CD4-positive, CD25-positive, alpha-beta regulatory T cell (primary cell): ENCODE data around the gene INAVA. TPM values are rescaled to one million over a fixed set of nuclear protein-coding genes. Genes with fewer than 3 reads are reported as not detected.
A peak's percentile ranks its signal among the peaks of the same experiment; 100 is the strongest.

ENCODE experiments used
- ATAC-seq, 2 donors: fragments of 150-1000 bp; cut with Tn5 transposase; one replicate each; pipeline ENCODE4 v1.10.0; 2021; ENCODE audit warnings: low read depth in 2 of 2, moderate number of reproducible peaks in 2 of 2, moderate library complexity in 1 of 2
- DNase-seq, 3 donors: peaks; one replicate each; pipeline versions ENCODE4 v3.0.0 to v3.0.0-alpha.2; 2012 to 2022; ENCODE audit warnings: mixed read lengths in 1 of 3
- H3K27ac ChIP-seq: one replicate; pipeline ENCODE4 v1.7.0; 2013; ENCODE audit warnings: mild to moderate bottlenecking, low read length; ENCODE audit not compliant: insufficient read depth, poor library complexity, severe bottlenecking
- H3K27me3 ChIP-seq: one replicate; pipeline ENCODE4 v1.7.0; 2013; ENCODE audit warnings: low read length; ENCODE audit not compliant: control insufficient read depth, insufficient read depth
- H3K36me3 ChIP-seq: one replicate; pipeline ENCODE4 v1.7.0; 2013; ENCODE audit warnings: mild to moderate bottlenecking, low read length, moderate library complexity; ENCODE audit not compliant: control insufficient read depth, insufficient read depth
- H3K4me1 ChIP-seq: 2 replicates; pipeline ENCODE4 v1.7.0; 2013; ENCODE audit warnings: mild to moderate bottlenecking, low read length; ENCODE audit not compliant: insufficient read depth, control insufficient read depth, poor library complexity, severe bottlenecking
- H3K4me3 ChIP-seq: one replicate; pipeline ENCODE4 v1.7.0; 2013; ENCODE audit warnings: low read depth, mild to moderate bottlenecking, low read length, moderate library complexity
- H3K9me3 ChIP-seq, 2 experiments: 1 replicate in 1 of 2; 2 replicates in 1 of 2; pipeline ENCODE4 v1.7.0; 2013; ENCODE audit warnings: low read length in 2 of 2, mild to moderate bottlenecking in 1 of 2, moderate library complexity in 1 of 2; ENCODE audit not compliant: control insufficient read depth in 2 of 2
- H3K27ac Mint-ChIP-seq, 3 donors: one replicate each; pipeline ENCODE4 v1.8.0; 2020 to 2022; ENCODE audit warnings: mild to moderate bottlenecking in 3 of 3, mixed read lengths in 3 of 3, moderate library complexity in 2 of 3
- H3K27me3 Mint-ChIP-seq: one replicate; pipeline ENCODE4 v1.8.0; 2022; ENCODE audit warnings: mild to moderate bottlenecking, mixed read lengths
- H3K36me3 Mint-ChIP-seq: one replicate; pipeline ENCODE4 v1.8.0; 2020; ENCODE audit warnings: mixed read lengths
- H3K4me1 Mint-ChIP-seq, 4 donors: one replicate each; pipeline ENCODE4 v1.8.0; 2020 to 2022; ENCODE audit warnings: mixed read lengths in 4 of 4, mild to moderate bottlenecking in 1 of 4
- H3K4me3 Mint-ChIP-seq, 4 donors: one replicate each; pipeline ENCODE4 v1.8.0; 2020 to 2022; ENCODE audit warnings: mild to moderate bottlenecking in 4 of 4, mixed read lengths in 4 of 4, moderate library complexity in 3 of 4
- H3K9me3 Mint-ChIP-seq, 7 donors: one replicate each; pipeline ENCODE4 v1.8.0; 2020 to 2022; ENCODE audit warnings: mixed read lengths in 7 of 7, mild to moderate bottlenecking in 3 of 7, moderate library complexity in 2 of 7
- polyA plus RNA-seq, 4 donors: library from polyadenylated mRNA; unstranded; fragments of 300-500 nt; fragmentation: Illumina TruSeq; gene quantifications; one replicate each; pipeline ENCODE4 v1.2.3, GENCODE V29; 2021
- total RNA-seq: library from RNA; stranded (reverse); gene quantifications from one replicate; pipeline ENCODE4 v1.2.3, GENCODE V29; 2022

Gene INAVA
- total and polyA plus RNA-seq, 5 donors from 2014 or later: 0.30 to 0.57 TPM; not detected in 3

GRCh38 chr1:200945111-200945510, 50.4 kb downstream of the INAVA start:
- H3K27ac ChIP-seq: no peak overlapping the region
- DNase-seq: no peak
- Mint-ChIP-seq H3K36me3 (no peaks in the 10 kb centered on the region), H3K27ac (no peak overlapping the region), H3K9me3 (peaks cover 0 to 6% (median 2%) of the 10 kb centered on the region in 7 donors), H3K4me3 (peak overlapping the region in 1 of 4 donors; percentile 56), H3K4me1 (no peaks in the 10 kb centered on the region), H3K27me3 (peaks cover 39% of the 10 kb centered on the region)
- H3K27me3 ChIP-seq: no peaks in the 10 kb centered on the region
- ATAC-seq: no peak
- H3K4me1 ChIP-seq: no peaks in the 10 kb centered on the region
- no peaks in the 10 kb centered on the region for H3K36me3 ChIP-seq
- no peaks in the 10 kb centered on the region for H3K9me3 ChIP-seq
- no peak overlapping the region for H3K4me3 ChIP-seq

- H3K36me3 Mint-ChIP-seq: no peaks in the 10 kb centered on the region
- Histone ChIP-seq H3K9me3 (no peaks in the 10 kb centered on the region), H3K27ac (no peak overlapping the region), H3K36me3 (no peaks in the 10 kb centered on the region), H3K4me1 (no peaks in the 10 kb centered on the region), H3K4me3 (no peak overlapping the region), H3K27me3 (no peaks in the 10 kb centered on the region)
- H3K4me1 Mint-ChIP-seq: no peaks in the 10 kb centered on the region
- no peak overlapping the region for H3K27ac Mint-ChIP-seq
- H3K4me3 Mint-ChIP-seq: no peak overlapping the region
- ATAC-seq (no peak), DNase-seq (no peak)
- H3K27me3 Mint-ChIP-seq: peaks cover 33% of the 10 kb centered on the region
- H3K9me3 Mint-ChIP-seq: peaks cover 0 to 3% (median 0%) of the 10 kb centered on the region in 7 donors
Measured at GRCh38 chr1:200947059-200947566, 52.4 kb downstream of the INAVA start.

GRCh38 chr1:200949626-200950025, 54.9 kb downstream of the INAVA start:
- no peaks in the 10 kb centered on the region for H3K4me1 ChIP-seq
- Mint-ChIP-seq H3K27me3 (peaks cover 22% of the 10 kb centered on the region), H3K27ac (no peak overlapping the region), H3K4me3 (no peak overlapping the region), H3K9me3 (no peaks in the 10 kb centered on the region), H3K4me1 (no peaks in the 10 kb centered on the region), H3K36me3 (no peaks in the 10 kb centered on the region)
- peaks cover 2% of the 10 kb centered on the region for H3K27me3 ChIP-seq
- no peaks in the 10 kb centered on the region for H3K36me3 ChIP-seq
- DNase-seq: no peak
- H3K9me3 ChIP-seq: no peaks in the 10 kb centered on the region
- H3K27ac ChIP-seq: no peak overlapping the region
- no peak overlapping the region for H3K4me3 ChIP-seq
- ATAC-seq: no peak

DNA sequence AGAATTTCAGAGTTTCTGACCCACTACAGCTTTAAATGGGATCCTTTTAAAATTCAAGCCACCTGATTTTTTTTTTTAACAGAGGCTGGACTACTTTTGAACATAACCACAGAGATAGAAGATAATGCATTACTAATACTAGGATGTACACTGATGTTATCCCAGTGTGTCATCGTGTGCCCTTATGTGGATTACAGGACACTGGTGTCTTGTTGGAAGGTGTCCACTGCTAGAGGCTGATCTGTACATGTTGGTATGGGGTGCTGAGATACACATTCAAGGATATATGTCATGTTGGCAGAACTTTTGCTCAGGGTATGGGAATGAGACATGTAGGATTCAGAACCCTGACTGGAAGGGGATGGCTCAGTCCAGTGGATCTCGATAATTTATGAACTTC, 56.3 kb downstream of the INAVA start:
- no peaks in the 10 kb centered on the region for H3K4me1 Mint-ChIP-seq
- H3K9me3 ChIP-seq: no peaks in the 10 kb centered on the region
- H3K27ac ChIP-seq: no peak overlapping the region

GRCh38 chr1:200954434-200954833, 59.7 kb downstream of the INAVA start:
- peaks cover 14% of the 10 kb centered on the region for H3K27me3 Mint-ChIP-seq
- DNase-seq: no peak
- H3K4me3 Mint-ChIP-seq: no peak overlapping the region
- no peaks in the 10 kb centered on the region for H3K9me3 ChIP-seq
- no peaks in the 10 kb centered on the region for H3K4me1 ChIP-seq
- peaks cover 2% of the 10 kb centered on the region for H3K27me3 ChIP-seq
- H3K27ac ChIP-seq: no peak overlapping the region
- ATAC-seq: no peak
- no peaks in the 10 kb centered on the region for H3K36me3 Mint-ChIP-seq
- H3K4me3 ChIP-seq: no peak overlapping the region
- H3K27ac Mint-ChIP-seq: no peak overlapping the region
- no peaks in the 10 kb centered on the region for H3K36me3 ChIP-seq
- no peaks in the 10 kb centered on the region for H3K9me3 Mint-ChIP-seq
- H3K4me1 Mint-ChIP-seq: no peaks in the 10 kb centered on the region

More for the DNA sequence above, 56.3 kb downstream of the INAVA start:
- no peak for DNase-seq
- H3K4me1 ChIP-seq: no peaks in the 10 kb centered on the region
- H3K27me3 ChIP-seq: peaks cover 2% of the 10 kb centered on the region
- H3K4me3 Mint-ChIP-seq: no peak overlapping the region
- H3K36me3 ChIP-seq: no peaks in the 10 kb centered on the region
- ATAC-seq: no peak
- H3K9me3 Mint-ChIP-seq: no peaks in the 10 kb centered on the region
- no peaks in the 10 kb centered on the region for H3K36me3 Mint-ChIP-seq
- H3K27ac Mint-ChIP-seq: no peak overlapping the region
- no peak overlapping the region for H3K4me3 ChIP-seq
- H3K27me3 Mint-ChIP-seq: peaks cover 21% of the 10 kb centered on the region

- H3K27ac Mint-ChIP-seq: no peak overlapping the region
- H3K27me3 Mint-ChIP-seq: peaks cover 11% of the 10 kb centered on the region
- peaks cover 2% of the 10 kb centered on the region for H3K27me3 ChIP-seq
- H3K36me3 ChIP-seq: no peaks in the 10 kb centered on the region
- H3K36me3 Mint-ChIP-seq: no peaks in the 10 kb centered on the region
- H3K4me3 ChIP-seq: no peak overlapping the region
- H3K9me3 ChIP-seq: no peaks in the 10 kb centered on the region
- ATAC-seq: no peak
- no peak overlapping the region for H3K4me3 Mint-ChIP-seq
- DNase-seq: no peak
- H3K27ac ChIP-seq: no peak overlapping the region
- no peaks in the 10 kb centered on the region for H3K4me1 ChIP-seq
- no peaks in the 10 kb centered on the region for H3K9me3 Mint-ChIP-seq
- H3K4me1 Mint-ChIP-seq: peaks cover 0 to 2% (median 0%) of the 10 kb centered on the region in 4 donors
Measured at GRCh38 chr1:200958597-200958996, 63.9 kb downstream of the INAVA start.

- Histone ChIP-seq H3K27ac (no peak overlapping the region), H3K27me3 (no peaks in the 10 kb centered on the region), H3K4me3 (no peak overlapping the region), H3K4me1 (no peaks in the 10 kb centered on the region), H3K9me3 (no peaks in the 10 kb centered on the region), H3K36me3 (no peaks in the 10 kb centered on the region)
- H3K9me3 Mint-ChIP-seq: no peaks in the 10 kb centered on the region
- ATAC-seq (no peak), DNase-seq (no peak)
- H3K4me1 Mint-ChIP-seq: peaks cover 0 to 2% (median under 1%) of the 10 kb centered on the region in 4 donors
- H3K4me3 Mint-ChIP-seq: no peak overlapping the region
- no peak overlapping the region for H3K27ac Mint-ChIP-seq
- H3K36me3 Mint-ChIP-seq: no peaks in the 10 kb centered on the region
- peaks cover 11% of the 10 kb centered on the region for H3K27me3 Mint-ChIP-seq
Measured at GRCh38 chr1:200959411-200959921, 64.8 kb downstream of the INAVA start.

DNA sequence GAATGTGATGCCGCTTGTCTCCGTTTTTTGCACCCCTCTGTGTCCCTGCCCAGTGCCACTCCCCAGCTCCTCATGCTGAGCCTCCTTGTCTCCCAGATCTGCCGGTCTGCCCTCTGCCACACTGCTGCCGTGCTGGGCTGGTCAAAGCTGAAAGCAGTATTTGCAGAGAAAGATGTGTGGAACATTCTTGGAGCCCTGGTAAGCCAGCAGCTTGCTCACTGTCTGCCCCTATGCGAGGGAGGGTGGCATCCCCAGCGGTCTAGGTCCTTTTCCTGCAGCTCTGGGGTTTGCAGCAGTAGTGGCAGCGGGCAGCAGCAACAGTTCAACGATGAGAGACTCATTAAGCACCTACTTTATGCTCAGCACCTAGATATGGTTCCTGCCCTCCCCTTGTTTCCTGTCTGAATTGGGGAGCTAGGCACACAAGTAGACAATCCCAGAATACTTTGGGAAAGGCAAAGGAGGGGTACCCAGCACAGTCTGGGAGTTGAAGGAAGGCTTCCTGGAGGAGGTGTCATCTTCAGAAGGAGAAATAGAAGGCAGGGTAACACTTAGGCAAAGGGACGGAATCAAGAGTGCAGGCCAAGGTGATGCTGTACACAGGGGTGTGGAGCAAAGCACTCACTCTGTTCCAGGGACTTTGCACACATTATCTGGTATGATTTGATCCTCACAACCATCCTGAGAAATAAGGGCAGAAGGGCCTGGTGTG, 65.7 kb downstream of the INAVA start:
- Histone ChIP-seq H3K27ac (no peak overlapping the region), H3K4me3 (no peak overlapping the region), H3K27me3 (no peaks in the 10 kb centered on the region), H3K4me1 (no peaks in the 10 kb centered on the region), H3K9me3 (no peaks in the 10 kb centered on the region), H3K36me3 (no peaks in the 10 kb centered on the region)
- Mint-ChIP-seq H3K4me1 (peaks cover 0 to 5% (median under 1%) of the 10 kb centered on the region in 4 donors), H3K4me3 (no peak overlapping the region), H3K27ac (no peak overlapping the region), H3K36me3 (peaks cover 3% of the 10 kb centered on the region), H3K9me3 (no peaks in the 10 kb centered on the region), H3K27me3 (peaks cover 5% of the 10 kb centered on the region)
- no peak for ATAC-seq
- no peak for DNase-seq
